ENCODE measurements around the gene LRRC59. TPM values are rescaled to one million over a fixed set of nuclear protein-coding genes. Genes with fewer than 3 reads are reported as not detected.

The LRRC59 gene
- total and polyA plus RNA-seq, 2 donors (not counting 1 experiment from before 2014, with no cell fraction given): 27.7 to 31.2 TPM

GRCh38 chr17:50381260-50381815 lies 16.0 kb downstream of the LRRC59 start:
- CTCF ChIA-PET: interaction anchor here (1.5 to 3.3 kb wide), 3 partner anchors 14 to 19 kb away, joined by 4 to 15 read pairs (median 7); partner anchors contain the start of gene LRRC59
- no peak overlapping the region for H3K4me3 Mint-ChIP-seq
- H3K9ac ChIP-seq (ENCODE audit: low read length): no peak overlapping the region
- no peak overlapping the region for H3K27ac ChIP-seq (ENCODE audit: low read length in 2 of 2)
- H3K79me2 ChIP-seq (ENCODE audit: control insufficient read depth, insufficient read depth, low read length): no peaks in the 10 kb centered on the region
- no peak for ATAC-seq (ENCODE audit: low read depth)
- 100% methylated on average over 2 of the region's 7 CpGs for WGBS (ENCODE audit: insufficient coverage)
- H3K9me3 ChIP-seq (ENCODE audit: control extremely low read depth in 1 of 3, control insufficient read depth in 2 of 3, insufficient read depth in 1 of 3, low read length in 2 of 3): no peaks in the 10 kb centered on the region
- no peak overlapping the region for H3K27ac Mint-ChIP-seq
- H3K4me3 ChIP-seq (ENCODE audit: control extremely low read depth in 1 of 5, extremely low read depth in 1 of 5, insufficient read depth in 1 of 5, low read depth in 2 of 5, low read length in 4 of 5): no peak overlapping the region
- no peaks in the 10 kb centered on the region for H4K20me1 ChIP-seq (ENCODE audit: control insufficient read depth, insufficient read depth, low read length, poor library complexity, severe bottlenecking)
- H3K4me1 ChIP-seq (ENCODE audit: control insufficient read depth in 2 of 2, insufficient read depth in 2 of 2, low read length in 2 of 2): no peaks in the 10 kb centered on the region
- no peak for DNase-seq
- intact Hi-C loops (cut with micrococcal nuclease): no loop called here
- TF ChIP-seq EZH2 (IDR thresholded peaks at IDR 0.05; ENCODE audit: borderline replicate concordance, insufficient read depth, low read depth, low read length, poor library complexity, severe bottlenecking): no peak
- TF ChIP-seq, protein P1, sequence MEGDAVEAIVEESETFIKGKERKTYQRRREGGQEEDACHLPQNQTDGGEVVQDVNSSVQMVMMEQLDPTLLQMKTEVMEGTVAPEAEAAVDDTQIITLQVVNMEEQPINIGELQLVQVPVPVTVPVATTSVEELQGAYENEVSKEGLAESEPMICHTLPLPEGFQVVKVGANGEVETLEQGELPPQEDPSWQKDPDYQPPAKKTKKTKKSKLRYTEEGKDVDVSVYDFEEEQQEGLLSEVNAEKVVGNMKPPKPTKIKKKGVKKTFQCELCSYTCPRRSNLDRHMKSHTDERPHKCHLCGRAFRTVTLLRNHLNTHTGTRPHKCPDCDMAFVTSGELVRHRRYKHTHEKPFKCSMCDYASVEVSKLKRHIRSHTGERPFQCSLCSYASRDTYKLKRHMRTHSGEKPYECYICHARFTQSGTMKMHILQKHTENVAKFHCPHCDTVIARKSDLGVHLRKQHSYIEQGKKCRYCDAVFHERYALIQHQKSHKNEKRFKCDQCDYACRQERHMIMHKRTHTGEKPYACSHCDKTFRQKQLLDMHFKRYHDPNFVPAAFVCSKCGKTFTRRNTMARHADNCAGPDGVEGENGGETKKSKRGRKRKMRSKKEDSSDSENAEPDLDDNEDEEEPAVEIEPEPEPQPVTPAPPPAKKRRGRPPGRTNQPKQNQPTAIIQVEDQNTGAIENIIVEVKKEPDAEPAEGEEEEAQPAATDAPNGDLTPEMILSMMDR (IDR thresholded peaks at IDR 0.05): no peak
- no peaks in the 10 kb centered on the region for H3K27me3 ChIP-seq (replicated peaks in 1 of 4; ENCODE audit: control extremely low read depth in 1 of 4, control insufficient read depth in 3 of 4, insufficient read depth in 4 of 4, low read length in 3 of 4)
- H2AFZ ChIP-seq (ENCODE audit: insufficient read depth, low read depth, low read length, poor library complexity, severe bottlenecking): no peak overlapping the region
- no peaks in the 10 kb centered on the region for H3K4me1 Mint-ChIP-seq
- no peaks in the 10 kb centered on the region for H3K27me3 Mint-ChIP-seq
- POLR2A ChIA-PET: interaction anchor here (1.6 kb wide), 1 partner anchor 16 kb away, joined by 4 read pairs; the partner anchor contains the start of gene LRRC59
- no peaks in the 10 kb centered on the region for H3K9me3 Mint-ChIP-seq (ENCODE audit: insufficient read depth)
- peaks cover 20 to 54% of the 10 kb centered on the region in 2 experiments for H3K36me3 ChIP-seq (replicated peaks in 1 of 2; ENCODE audit: control extremely low read depth in 1 of 2, control insufficient read depth in 1 of 2, extremely low read depth in 1 of 2, insufficient read depth in 2 of 2, low read length in 1 of 2)
- H3K4me2 ChIP-seq (replicated peaks; ENCODE audit: low read depth, low read length, poor library complexity, severe bottlenecking): no peak overlapping the region

Data from B cell (primary cell).